ENCODE results near the gene CACFD1.

CACFD1 gene

DNA sequence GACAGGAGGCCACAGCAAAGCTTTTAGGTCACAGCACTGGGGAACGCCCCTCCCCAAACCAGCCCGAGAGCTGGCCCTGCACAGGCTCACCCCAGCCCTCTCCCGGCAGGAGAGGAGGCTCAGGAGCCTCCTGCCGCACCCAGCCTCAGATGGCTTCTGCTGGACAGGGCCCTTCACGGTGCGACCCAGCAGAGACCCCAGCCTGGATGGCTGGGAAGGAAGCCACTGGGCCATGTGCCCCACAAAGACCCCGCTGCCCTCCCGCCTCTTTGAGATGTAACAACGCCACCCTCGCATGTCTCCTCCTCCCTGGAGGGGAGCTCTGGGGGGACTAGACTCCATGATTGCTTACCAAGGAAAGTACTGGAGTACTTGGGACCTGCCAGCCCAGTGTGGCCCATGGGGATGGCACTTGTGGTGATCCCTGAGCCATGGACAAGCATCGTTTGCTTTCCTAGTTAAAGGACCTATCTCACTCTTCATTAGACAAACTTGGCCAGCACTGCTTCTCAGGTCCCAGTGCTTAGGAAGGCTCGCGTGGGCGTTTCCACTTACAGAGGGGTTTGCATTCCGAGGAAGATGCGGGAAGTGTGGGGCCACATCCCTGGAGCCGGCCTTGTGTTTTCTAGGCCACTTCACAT, 56.0 kb downstream of the CACFD1 start:
- DNase-seq (ENCODE audit: low read depth in 1 of 2, low spot score in 1 of 2) = no peak

DNA sequence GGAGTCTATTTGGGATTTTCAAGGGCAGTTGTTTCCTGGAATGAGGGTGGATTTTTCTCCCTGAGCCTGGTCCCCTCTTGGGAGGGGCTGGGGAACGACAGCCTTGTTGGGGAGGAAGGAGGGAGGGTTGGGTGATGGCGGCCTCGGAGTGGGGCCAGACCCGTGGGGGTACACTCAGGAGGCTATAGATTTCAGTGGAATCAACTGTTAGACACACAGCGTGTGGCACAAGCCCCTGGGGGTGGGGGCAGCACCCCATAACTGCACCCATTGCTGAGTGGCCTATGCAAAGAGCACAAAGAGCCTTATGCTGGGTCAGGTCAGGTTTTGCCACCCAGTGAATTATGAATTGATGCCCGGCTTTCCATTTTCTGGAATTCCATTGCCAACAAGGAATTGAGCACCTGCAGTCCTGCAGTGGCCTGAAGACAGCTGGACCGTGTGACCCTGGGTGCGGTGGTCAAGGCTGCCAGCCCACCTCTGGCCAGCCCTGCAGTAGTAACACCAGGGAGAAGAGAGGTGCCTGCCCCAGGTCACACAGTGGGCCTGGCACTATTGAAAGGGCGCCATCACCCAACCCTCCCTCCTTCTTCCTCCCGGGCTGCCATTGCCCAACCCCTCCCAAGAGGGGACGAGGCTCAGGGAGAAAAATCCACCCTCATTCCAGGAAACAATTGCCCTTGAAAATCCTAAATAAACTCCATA, 56.6 kb downstream of the CACFD1 start:
- DNase-seq (ENCODE audit: low read depth in 1 of 2, low spot score in 1 of 2) = no peak

DNA sequence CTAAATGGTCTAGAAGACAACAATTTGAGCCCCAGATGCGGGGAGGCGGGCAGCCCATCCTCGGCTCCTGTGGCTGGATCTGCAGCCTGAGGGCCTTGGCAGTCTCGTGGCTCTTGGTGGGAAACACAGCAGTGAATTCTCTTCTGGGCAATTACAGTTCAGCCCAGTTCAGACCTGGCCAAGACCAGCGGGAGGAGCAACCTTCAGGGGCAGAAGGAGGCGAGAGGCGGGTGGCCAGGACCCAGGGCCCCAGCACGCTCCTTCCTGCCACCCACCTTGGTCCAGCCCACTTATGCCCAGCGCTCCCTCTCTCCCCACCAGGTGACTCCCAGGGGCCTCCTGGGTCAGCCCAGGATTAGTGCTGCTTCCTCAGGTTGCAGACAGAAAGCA, 57.2 kb downstream of the CACFD1 start:
- DNase-seq (ENCODE audit: low read depth in 1 of 2, low spot score in 1 of 2) = no peak

DNA sequence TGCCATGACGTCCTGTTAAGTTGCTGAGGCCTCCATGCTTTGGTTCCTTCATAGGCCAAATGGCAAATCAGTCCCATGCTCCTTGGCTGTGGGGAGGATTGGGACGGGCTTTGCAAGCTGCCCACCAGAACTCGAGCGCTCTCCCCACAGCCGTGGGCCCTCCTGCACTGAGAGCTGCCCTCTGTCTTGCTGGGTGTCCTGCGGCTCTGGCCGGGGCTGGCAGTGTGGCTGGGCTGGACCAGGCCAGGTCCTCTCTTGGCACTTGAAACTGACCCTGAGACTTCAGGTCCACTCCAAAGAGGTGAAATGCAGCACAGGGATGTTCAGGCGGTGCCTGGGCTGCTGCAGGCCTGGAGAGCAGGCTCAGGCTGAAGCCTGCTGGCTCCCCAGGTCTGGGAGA, 57.9 kb downstream of the CACFD1 start:
- no peak for DNase-seq (ENCODE audit: low read depth in 1 of 2, low spot score in 1 of 2)

DNA sequence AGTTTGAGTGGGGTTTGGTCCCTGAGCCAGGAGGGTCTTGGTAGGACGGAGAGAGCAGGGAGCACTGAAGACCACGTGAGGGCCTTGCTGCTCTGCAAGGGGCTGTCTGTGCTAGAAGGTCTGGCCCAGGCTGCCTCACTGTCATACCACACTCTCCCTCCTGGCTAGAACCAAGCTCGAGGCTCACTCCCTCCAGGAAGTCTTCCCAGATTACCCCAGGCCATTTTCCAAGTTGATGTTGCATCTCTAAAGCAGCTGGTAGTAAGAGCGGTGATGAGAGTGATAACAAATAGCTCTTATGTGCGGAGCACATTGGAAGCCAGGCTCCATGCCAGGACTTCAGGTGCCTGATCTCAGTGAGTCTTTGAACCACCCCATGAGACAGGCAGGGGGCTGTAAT, 58.4 kb downstream of the CACFD1 start:
- DNase-seq (ENCODE audit: low read depth in 1 of 2, low spot score in 1 of 2) = no peak

DNA sequence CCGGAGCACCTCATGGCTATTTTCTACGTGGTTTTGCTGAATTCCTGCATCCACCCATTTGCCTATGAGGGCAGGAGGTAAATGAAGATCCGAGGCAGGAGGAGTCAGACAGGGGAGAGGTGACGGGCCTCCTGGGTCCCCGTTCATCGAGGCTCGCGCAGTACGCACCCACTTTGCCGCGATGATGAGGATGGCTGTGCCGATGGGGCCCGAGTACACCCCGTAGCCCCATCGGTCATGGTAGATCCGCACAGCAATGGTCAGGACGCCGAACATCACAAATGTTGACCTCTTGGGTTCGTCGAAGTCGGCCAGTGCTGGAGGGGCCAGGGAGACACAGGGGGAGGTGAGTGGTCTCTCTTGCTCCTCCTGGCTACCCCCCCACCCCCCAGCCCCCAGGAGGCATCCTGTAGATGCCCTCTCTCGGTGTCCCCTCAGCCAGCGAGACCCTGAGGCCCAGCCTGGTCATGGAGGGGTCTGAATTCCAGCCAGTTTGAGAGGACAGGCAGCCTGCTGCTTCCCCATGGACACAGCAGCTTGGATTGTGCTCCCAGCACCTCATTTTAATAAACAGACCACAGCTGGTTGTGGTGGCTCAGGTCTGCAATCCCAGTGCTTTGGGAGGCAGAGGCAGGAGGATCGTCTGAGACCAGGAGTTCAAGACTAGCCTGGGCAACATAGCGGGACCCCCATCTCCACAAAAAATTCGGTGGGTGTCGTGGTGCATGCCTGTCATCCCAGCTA, 59.1 kb downstream of the CACFD1 start:
- DNase-seq (ENCODE audit: low read depth in 1 of 2, low spot score in 1 of 2) = no peak

DNA sequence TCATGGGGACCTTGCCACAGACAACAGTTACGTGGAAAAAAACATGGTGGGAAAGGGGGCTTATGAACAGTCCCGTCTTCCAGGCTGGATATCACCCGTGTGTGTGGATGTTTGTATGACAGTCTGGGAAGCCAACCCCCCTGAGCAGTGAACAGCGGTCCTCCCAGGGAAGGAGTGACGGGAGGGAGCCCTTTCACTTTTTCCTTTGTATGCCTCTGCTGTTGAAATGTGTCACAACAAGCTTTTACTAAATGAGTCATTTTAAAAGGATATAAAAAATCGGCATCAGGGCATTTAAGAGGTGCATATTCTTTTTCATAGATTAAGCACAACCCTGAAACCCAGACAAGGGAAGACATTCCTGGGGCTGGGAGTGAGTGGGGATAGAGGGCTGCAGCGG, 59.9 kb downstream of the CACFD1 start:
- DNase-seq (ENCODE audit: low read depth in 1 of 2, low spot score in 1 of 2) = no peak

DNA sequence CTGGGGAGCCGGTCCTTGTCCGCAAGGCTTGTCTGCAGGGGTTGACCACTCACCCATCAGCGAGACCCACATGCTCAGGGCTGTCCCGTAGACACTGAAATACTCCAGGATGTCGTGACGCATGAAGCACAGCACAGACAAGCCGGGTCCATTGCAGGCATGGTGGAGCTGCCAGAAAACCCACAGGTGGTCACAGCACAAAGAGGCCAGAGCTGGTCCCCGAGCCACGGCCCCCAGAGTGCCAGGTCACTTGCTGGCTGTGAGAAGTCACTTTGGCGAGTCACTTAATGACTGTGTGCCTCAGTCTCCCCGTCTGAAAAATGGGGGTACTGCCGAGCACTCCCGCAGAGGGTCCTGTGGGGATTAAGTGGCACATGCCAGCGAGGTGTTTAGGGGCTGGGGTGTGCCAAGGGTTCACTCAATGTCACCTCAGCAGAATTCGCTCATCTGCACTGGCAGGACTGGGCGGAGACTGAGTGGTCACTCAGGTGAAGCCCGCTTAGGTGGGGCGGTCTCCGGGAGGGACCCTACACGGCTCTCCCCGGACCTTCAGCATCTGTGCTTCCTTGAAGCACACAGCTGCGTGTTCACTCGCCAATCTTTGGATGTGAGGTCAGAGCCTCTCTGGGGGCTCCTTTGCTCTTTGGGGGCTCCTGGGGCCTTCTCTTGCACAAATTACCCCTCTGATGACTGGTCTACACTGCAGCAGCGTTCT, 60.5 kb downstream of the CACFD1 start:
- DNase-seq (ENCODE audit: low read depth in 1 of 2, low spot score in 1 of 2) = no peak
